Fibroblast of mammary gland (primary cell): ENCODE measurements around the gene MFRP.

Experiments
- DNase-seq: peaks from one replicate; pipeline ENCODE4 v3.0.0-alpha.2; 2010; ENCODE audit warnings: low read depth
- H3K4me3 ChIP-seq: 2 replicates; pipeline ENCODE4 v1.5.1; 2011; ENCODE audit warnings: low read depth, mild to moderate bottlenecking, low read length, moderate library complexity; ENCODE audit not compliant: control insufficient read depth
- CTCF ChIP-seq: conservative IDR thresholded peaks from 2 replicates; pipeline ENCODE4 v1.5.1; 2011; ENCODE audit warnings: low read depth, low read length, inconsistent platforms; ENCODE audit not compliant: control insufficient read depth, insufficient read depth

MFRP gene

GRCh38 chr11:119363081-119363850, 16.8 kb upstream of the MFRP start:
- no peak overlapping the region for H3K4me3 ChIP-seq

GRCh38 chr11:119362741-119363080, 16.2 kb upstream of the MFRP start:
- TF ChIP-seq CTCF = no peak
- no peak for DNase-seq
- H3K4me3 ChIP-seq = no peak overlapping the region

More at GRCh38 chr11:119363081-119363850, 16.8 kb upstream of the MFRP start:
- no peak for DNase-seq
- no peak for TF ChIP-seq CTCF

GRCh38 chr11:119361941-119362725, 15.6 kb upstream of the MFRP start:
- DNase-seq = no peak
- no peak for TF ChIP-seq CTCF
- H3K4me3 ChIP-seq = no peak overlapping the region

- no peak overlapping the region for H3K4me3 ChIP-seq
- TF ChIP-seq CTCF = no peak
- DNase-seq = peak; percentile 95
These were observed 14.7 kb upstream of the MFRP start for GRCh38 chr11:119361056-119361787.

GRCh38 chr11:119359365-119360214, 13.1 kb upstream of the MFRP start:
- no peak for TF ChIP-seq CTCF
- DNase-seq = no peak
- no peak overlapping the region for H3K4me3 ChIP-seq

- no peak for TF ChIP-seq CTCF
- no peak for DNase-seq
- peak overlapping the region; percentile 61 for H3K4me3 ChIP-seq
These were observed 10.6 kb upstream of the MFRP start for GRCh38 chr11:119357074-119357473.
